ENCODE results near the gene ATAD3C. TPM values are rescaled to one million over a fixed set of nuclear protein-coding genes. Genes with fewer than 3 reads are reported as not detected.
"Not testable (repeated sequence)": the region's sequence is repeated elsewhere in the genome, so short reads cannot be mapped to it uniquely, and the experiment has no call there.

ATAD3C gene
- total and polyA plus RNA-seq, 8 donors, result 0.25 to 5.2 (median 1.1) TPM; not detected in 2

GRCh38 chr1:1483714-1484113, 34.2 kb downstream of the ATAD3C start:
- Histone ChIP-seq H3K4me1 (no peaks in the 10 kb centered on the region), H3K27me3 (no peaks in the 10 kb centered on the region), H3K9me3 (no peaks in the 10 kb centered on the region), H3K36me3 (peaks cover 57 to 91% (median 87%) of the 10 kb centered on the region in 4 donors), H3K27ac (no peak overlapping the region), H3K4me3 (no peak overlapping the region)
- TF ChIP-seq POLR2AphosphoS5 (IDR thresholded peaks at IDR 0.05), result no peak
- no peak for TF ChIP-seq POLR2A (IDR thresholded peaks at IDR 0.05)
- TF ChIP-seq CTCF (IDR thresholded peaks at IDR 0.05), result no peak
- TF ChIP-seq EP300 (IDR thresholded peaks at IDR 0.05), result no peak
- intact Hi-C loops (cut with DNase I; ENCODE audit: low total_unique reads), result no loop called here
- WGBS, 5 donors, result 86 to 98% (median 94%) methylated on average over 14 to 16 of the region's 16 CpGs
- no peak for DNase-seq

- H3K4me1 ChIP-seq; DNase-seq; H3K4me3 ChIP-seq; H3K27ac ChIP-seq; intact Hi-C loops (cut with DNase I; ENCODE audit: low total_unique reads); H3K27me3 ChIP-seq; H3K9me3 ChIP-seq: not testable (repeated sequence)
- WGBS, 5 donors, result 95 to 97% (median 97%) methylated on average over 23 to 42 of the region's 46 CpGs
- peaks cover 60 to 93% (median 90%) of the 10 kb centered on the region in 4 donors for H3K36me3 ChIP-seq
Measured at GRCh38 chr1:1484976-1485750, 35.7 kb downstream of the ATAD3C start.

GRCh38 chr1:1485755-1486317, 36.3 kb downstream of the ATAD3C start:
- H3K36me3 ChIP-seq, result peaks cover 61 to 93% (median 91%) of the 10 kb centered on the region in 4 donors

GRCh38 chr1:1487701-1488100, 38.2 kb downstream of the ATAD3C start:
- Histone ChIP-seq H3K4me1 (no peaks in the 10 kb centered on the region), H3K27me3 (no peaks in the 10 kb centered on the region), H3K9me3 (peaks cover 0 to 11% (median 3%) of the 10 kb centered on the region in 4 donors), H3K4me3 (no peak overlapping the region), H3K27ac (no peak overlapping the region), H3K36me3 (peaks cover 57 to 100% (median 97%) of the 10 kb centered on the region in 4 donors)
- DNase-seq, result no peak
- WGBS, 5 donors, result 85 to 98% (median 95%) methylated on average over 2 to 18 of the region's 18 CpGs
- intact Hi-C loops (cut with DNase I; ENCODE audit: low total_unique reads), result no loop called here
- TF ChIP-seq POLR2A (IDR thresholded peaks at IDR 0.05) (no peak), CTCF (IDR thresholded peaks at IDR 0.05) (no peak), POLR2AphosphoS5 (IDR thresholded peaks at IDR 0.05) (no peak), EP300 (IDR thresholded peaks at IDR 0.05) (no peak)

More at GRCh38 chr1:1485755-1486317, 36.3 kb downstream of the ATAD3C start:
- DNase-seq; H3K4me3 ChIP-seq; intact Hi-C loops (cut with DNase I; ENCODE audit: low total_unique reads); H3K27me3 ChIP-seq; H3K9me3 ChIP-seq; H3K27ac ChIP-seq; H3K4me1 ChIP-seq: not testable (repeated sequence)
- WGBS, 5 donors, result 90 to 96% (median 93%) methylated on average over 18 to 31 of the region's 31 CpGs

GRCh38 chr1:1489231-1489630, 39.7 kb downstream of the ATAD3C start:
- intact Hi-C loops (cut with DNase I; ENCODE audit: low total_unique reads), result no loop called here
- Histone ChIP-seq H3K4me1 (no peaks in the 10 kb centered on the region), H3K4me3 (no peak overlapping the region), H3K9me3 (peaks cover 0 to 23% (median 12%) of the 10 kb centered on the region in 4 donors), H3K27ac (no peak overlapping the region), H3K27me3 (no peaks in the 10 kb centered on the region), H3K36me3 (peaks cover 41 to 100% (median 97%) of the 10 kb centered on the region in 4 donors)
- TF ChIP-seq POLR2A (IDR thresholded peaks at IDR 0.05) (no peak), POLR2AphosphoS5 (IDR thresholded peaks at IDR 0.05) (no peak), CTCF (IDR thresholded peaks at IDR 0.05) (no peak), EP300 (IDR thresholded peaks at IDR 0.05) (no peak)
- WGBS, 5 donors, result 95 to 100% (median 98%) methylated on average over 8 to 16 of the region's 16 CpGs
- no peak for DNase-seq
